ENCODE measurements around the gene TMEM201. TPM values are rescaled to one million over a fixed set of nuclear protein-coding genes. Genes with fewer than 3 reads are reported as not detected.

Gene TMEM201
- total RNA-seq, 1 donor from 2014 or later: 4.7 TPM

DNA sequence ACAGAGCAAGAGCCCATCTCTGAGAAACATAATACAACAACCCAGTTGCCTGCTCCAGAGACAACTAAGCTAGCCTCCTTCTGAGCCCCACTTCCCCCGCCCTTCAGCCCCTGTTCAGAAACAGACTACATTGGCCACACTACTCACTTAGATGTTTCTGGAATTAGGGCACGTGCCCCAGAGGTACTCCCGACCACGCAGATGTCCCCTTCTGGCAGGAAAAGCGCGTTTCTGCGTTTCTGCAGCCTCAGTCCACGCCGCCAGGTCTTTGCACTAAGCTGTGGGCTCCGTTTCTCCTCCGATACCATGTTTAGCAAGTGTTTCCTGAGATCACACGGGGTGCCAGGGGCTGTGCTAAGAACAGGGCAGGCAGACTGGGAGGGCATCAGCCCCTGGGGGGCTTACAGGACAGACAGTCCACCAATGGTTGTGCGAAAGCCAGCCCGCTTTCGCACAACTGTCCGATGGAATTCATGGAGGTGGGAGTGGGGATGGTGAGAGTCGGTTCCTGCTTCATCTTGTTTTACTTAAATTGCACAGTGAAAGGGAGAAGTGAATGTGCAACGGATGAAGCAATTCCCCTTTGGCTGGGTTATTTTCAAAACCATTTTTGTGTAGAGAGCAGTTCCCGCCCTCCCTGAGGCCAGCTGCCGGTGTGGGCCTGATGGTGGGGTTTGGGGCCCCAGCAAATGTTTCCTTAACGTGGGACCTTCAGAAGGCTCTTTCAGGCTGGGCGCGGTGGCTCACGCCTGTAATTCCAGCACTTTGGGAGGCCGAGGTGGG, 65.5 kb downstream of the TMEM201 start:
- DNase-seq: no peak

DNA sequence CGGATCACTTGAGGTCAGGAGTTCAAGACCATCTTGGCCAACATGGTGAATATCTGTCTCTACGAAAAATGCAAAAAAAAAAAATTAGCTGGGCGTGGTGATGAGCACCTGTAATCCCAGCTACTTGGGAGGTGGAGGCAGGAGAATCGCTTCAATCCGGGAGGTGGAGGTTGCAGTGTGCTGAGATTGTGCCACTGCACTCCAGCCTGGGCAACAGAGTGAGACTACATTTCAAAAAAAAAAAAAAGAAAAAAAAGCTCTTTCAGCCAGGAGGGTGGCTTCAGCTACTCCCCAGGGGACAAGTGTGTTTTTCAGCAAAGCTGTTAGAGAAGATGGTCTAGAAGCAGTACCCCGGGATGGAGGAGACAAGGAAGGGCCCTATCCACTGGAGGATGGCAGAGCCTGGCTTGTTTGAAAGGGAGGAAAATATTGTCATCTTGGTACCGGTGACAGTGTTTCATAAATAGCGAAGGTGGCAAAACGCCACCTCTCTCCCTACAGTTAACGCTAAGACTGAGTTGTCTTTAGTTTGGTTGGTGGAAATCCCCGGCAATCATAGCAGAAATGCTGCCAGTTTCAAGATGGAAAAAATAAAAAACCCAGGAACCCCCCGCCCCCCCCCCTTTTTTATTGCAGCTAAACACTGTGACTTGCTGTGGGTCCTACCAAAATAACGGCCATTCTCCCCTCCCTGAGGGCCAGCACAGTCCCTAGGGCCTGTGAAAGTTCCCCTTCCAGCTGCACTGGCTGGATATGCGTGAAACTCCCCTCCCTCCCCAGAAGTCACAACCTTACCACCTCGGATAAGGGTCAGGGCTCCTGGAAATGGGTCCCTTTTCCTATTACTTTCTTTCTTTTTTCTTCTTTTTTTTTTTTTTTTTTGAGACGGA, 66.4 kb downstream of the TMEM201 start:
- no peak for DNase-seq

DNA sequence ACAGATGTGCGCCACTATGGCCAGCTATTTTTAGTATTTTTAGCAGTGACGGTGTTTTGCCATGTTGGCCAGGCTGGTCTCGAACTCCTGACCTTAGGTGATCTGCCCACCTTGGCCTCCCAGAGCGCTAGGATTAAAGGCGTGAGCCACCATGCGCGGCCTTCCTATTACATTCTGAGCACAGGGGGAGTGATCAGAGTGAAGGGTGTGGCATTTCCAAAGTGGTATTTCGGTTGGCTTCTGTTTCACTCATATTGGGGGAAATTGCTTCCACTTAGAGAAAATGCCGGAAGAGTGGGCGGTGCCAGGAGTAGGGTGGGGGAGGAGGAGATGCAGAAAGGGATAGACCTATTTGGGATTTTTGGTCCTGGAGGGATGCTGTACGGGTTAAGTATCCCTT, 67.1 kb downstream of the TMEM201 start:
- DNase-seq: no peak

DNA sequence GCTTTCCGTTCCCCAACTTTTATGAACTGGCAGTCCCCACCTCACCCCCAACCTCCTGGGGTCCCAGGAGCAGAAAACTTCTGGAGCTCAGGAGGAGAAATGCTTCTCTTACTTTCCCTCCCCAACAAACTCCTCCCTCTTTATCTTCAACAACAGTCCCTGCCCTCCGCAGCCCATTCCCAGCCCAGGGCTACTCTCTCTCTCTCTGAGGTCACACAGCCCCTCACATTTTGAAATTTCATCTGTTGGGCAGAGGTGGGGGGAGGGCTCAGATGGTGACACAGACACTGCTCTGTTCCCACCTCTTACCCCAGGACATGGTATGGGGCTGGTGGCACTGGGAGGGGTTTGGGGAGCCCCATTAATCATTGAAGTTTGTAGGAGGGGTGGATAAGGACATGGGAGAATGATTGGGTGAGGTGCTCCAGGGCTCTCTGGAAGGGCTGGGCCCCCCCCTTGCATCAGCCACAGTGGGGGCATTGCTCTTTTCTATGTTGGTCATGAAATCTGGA, 68.9 kb downstream of the TMEM201 start:
- DNase-seq: no peak

DNA sequence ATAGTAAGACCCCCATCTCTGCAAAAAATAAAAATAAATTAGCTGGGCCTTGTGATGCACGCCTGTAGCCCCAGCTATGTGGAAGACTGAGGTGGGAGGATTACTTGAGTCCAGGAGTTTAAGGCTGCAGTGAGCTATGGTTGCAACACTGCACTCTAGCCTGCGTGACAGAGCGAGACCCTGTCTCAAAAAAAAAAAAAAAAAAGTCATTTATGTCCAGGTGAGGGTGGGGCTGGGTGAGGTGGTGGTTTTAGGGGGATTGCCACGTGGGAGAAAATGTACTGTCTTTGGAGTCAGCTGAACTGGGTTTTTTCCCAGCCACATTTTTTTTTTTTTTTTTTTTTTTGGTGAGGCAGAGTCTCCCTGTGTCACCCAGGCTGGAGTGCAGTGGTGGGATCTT, 69.5 kb downstream of the TMEM201 start:
- no peak for DNase-seq

DNA sequence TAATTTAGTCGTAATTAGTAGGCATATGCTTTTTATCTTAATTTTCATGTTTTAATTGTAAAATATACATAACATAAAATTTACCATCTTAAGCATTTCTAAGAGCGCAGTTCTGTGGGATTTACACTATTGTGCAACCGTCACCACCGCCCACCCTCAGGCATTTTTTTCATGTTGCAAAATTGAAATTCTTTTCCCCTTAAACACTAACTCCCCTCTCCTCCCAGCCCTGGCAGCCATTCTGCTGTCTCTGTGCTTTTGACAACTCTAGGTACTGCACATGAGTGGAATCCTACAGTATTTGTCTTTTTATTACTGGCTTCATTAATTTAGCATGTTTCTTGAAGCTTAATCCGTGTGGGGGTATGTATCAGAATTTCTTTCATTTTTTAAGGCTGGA, 70.6 kb downstream of the TMEM201 start:
- DNase-seq: no peak

DNA sequence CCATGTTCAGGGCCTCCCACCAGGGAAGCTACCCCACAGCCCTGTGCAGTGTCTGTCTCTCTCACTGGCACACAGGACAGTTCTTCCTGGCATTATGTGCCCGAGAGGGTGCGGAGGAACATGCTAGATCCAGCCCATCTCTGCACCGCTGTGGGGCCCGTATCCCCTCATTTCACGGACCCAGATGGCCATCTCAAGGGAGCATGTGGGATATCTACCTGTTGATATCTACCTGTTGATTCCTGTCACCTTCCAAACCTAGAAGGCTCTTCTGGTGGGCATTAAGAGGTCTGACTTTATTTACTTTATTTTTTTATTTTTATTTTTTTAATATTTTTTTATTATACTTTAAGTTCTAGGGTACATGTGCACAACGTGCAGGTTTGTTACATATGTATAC, 74.5 kb downstream of the TMEM201 start:
- DNase-seq: no peak

Other genes starting within 250 kb of the TMEM201 start
- gene SLC25A33, start 49.4 kb upstream of the TMEM201 start, total RNA-seq: 13.9 TPM
- 13.3 TPM for gene PIK3CD, start 62.8 kb downstream of the TMEM201 start, total RNA-seq
- 129 TPM for gene CLSTN1, start 235.1 kb downstream of the TMEM201 start, total RNA-seq